Activated CD8-positive, alpha-beta memory T cell treated with anti-CD3 and anti-CD28 coated beads for 24 hours (primary cell): ENCODE data around the gene TMEM271.
"Not testable (repeated sequence)": the region's sequence is repeated elsewhere in the genome, so short reads cannot be mapped to it uniquely, and the experiment has no call there.

Experiments
- DNase-seq: peaks from one replicate; pipeline ENCODE4 v3.0.0-alpha.2; 2020

The TMEM271 gene

DNA sequence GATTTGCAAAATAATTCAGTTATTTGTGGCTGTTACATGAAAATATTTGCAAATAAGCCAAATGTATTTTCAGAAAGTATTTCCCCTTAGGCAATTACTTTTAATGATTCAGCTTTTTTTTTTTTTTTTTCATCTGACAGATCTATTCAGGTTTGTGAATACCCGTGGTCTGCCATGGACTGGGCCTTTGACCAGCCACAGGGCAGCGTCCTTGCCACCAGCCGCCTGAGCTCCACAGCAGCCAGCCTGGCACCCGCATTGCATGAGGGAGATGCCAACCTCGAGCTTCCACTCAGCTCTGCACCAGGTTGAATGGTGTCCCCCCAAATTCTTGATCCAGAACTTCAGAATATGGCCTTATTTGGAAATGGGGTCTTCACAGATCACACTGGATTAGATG lies 14.7 kb downstream of the TMEM271 start:
- no peak for DNase-seq

DNA sequence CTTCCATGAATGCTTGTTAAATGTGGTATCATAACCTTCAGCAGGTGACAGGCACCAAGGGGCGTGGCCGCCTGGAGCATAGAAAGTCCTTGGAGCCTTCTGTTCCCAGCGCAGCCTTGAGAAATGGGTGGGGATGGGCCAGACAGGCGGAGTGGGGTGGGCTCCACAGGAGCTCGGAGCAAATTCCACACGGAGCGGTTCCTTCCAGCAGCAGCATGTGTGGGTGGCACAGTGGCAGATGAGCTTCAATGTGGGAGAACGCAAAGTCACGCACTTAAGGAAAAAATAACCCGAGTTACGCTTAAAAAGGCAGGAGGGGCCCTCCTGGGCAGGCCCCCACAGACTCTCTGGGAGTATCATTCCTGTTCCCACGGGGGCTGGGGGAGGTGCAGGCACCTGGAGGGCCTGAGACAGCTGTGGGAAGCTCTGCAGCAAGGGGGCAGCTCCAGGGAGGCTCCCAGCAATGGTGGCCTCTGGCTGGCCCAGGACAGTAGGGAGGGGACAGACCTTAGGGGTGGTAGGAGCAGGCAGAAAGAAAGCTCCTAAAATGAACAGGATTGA lies 15.3 kb downstream of the TMEM271 start:
- no peak for DNase-seq

- DNase-seq, result no peak
Observed at GRCh38 chr4:560061-560460, 16.0 kb downstream of the TMEM271 start.

DNA sequence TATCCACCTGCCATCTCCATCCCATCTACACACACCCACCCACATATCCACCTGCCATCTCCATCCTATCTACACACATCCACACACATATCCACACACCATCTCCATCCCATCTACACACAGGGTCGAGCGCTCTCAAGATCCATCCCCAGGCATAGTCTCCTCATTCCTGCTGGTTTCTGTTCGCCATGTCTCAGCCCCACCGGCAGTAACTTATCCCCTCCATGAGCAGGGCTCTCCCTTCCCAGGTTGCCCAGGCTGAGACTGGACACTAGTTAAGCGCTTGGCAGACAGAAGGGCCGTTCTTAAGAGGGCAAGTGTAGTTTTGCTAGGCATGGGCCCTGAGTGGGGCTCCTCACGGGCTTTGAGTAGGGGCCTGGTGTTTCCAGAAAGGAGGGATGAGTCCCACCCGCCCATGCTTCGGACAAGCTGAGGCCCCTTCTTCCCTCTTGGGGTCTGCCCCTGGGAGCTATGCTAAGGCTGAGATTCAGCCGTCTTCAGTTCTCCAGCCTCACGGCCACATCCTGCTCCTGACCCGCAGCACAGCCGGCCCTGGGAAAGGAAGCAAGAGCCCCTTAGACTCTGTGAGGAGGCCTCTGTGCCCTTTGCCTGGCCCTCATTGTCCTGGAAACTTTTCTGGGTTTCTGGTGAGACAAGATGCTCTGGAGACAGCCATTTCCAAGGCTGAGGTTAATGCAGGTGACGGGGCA lies 20.4 kb downstream of the TMEM271 start:
- DNase-seq, result no peak

DNA sequence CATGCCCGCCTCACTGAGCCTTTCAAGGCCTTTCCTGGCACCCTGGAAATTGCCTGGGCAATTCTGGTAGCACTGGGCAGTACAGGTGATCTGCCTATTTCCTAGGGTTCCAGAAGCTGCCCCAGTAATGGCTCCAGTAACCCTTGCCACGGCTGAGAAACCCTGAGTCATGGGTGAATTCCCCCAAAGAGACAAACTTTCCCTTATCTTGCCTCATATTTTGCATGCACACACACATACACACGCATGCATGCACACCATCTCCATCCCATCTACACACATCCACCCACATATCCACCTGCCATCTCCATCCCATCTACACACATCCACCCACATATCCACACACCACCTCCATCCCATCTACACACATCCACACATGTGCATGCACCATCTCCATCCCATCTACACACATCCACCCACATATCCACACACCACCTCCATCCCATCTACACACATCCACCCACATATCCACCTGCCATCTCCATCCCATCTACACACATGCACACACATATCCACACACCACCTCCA lies 21.2 kb downstream of the TMEM271 start:
- not testable (repeated sequence) for DNase-seq

DNA sequence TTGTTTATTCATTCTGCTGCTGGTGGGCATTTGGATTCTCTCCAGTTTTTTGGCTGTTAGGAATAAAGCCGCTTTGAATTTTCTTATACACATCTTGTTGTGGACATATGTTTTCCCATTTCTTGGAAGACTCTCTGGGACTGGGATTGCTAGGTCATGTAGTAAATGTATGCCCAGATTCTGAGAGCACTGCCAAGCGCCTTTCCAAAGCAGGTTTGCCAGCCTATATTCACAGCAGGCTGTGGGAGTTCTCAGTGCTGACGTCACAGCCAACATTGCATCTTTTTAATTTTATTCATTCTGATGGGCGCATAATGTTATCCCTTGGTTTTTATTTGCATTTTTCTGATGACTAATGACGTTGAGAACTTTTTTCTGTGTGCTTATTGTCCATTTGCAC lies 24.1 kb downstream of the TMEM271 start:
- DNase-seq, result no peak

DNA sequence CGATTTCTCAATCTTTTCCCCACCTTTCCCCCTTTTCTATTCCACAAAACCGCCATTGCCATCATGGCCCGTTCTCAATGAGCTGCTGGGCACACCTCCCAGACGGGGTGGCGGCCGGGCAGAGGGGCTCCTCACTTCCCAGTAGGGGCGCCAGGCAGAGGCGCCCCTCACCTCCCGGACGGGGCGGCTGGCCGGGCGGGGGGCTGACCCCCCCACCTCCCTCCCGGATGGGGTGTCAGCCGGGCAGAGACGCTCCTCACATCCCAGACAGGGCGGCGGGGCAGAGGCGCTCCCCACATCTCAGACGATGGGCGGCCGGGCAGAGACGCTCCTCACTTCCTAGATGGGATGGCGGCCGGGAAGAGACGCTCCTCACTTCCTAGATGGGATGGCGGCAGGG lies 25.8 kb downstream of the TMEM271 start:
- not testable (repeated sequence) for DNase-seq

- no peak for DNase-seq
Observed at GRCh38 chr4:548976-549375, 27.1 kb downstream of the TMEM271 start.

GRCh38 chr4:545612-546011 lies 30.5 kb downstream of the TMEM271 start:
- DNase-seq, result peak; percentile 24

DNA sequence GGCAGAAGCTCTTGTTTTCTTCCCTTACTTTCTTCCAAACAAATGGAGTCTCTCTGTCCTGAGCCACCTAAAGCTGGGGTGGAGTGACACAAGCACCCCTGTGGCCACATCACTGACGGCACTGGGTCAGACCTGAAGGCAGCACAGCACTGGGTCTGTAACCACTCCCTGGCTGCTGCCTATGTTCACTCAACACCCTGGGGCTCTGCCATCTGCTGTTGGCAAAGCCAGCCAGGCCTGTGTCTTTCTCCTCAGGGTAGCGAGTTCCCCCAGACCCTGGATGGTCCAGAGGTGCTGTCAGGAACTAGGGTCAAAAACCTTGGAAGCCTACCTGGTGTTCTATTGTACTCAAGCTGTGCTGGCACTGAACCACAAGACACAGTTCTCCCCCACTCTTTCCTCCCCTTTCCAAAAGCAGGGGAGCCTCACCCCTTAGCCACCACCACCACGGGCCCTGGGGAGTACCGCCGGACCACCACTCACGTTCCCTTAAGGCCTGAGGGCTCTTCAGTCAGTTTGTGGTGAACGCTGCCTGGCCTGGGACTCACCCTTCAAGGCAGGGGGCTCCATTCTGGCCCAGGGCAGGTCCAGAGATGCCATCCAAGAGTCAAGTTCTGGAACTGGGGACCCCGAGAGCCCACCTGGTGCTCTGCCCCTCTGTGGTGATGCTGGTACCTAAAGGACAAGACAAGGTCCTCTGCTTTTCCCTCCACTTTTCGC lies 31.5 kb downstream of the TMEM271 start:
- peak; percentile 30 for DNase-seq

GRCh38 chr4:541271-541670 lies 34.8 kb downstream of the TMEM271 start:
- no peak for DNase-seq

DNA sequence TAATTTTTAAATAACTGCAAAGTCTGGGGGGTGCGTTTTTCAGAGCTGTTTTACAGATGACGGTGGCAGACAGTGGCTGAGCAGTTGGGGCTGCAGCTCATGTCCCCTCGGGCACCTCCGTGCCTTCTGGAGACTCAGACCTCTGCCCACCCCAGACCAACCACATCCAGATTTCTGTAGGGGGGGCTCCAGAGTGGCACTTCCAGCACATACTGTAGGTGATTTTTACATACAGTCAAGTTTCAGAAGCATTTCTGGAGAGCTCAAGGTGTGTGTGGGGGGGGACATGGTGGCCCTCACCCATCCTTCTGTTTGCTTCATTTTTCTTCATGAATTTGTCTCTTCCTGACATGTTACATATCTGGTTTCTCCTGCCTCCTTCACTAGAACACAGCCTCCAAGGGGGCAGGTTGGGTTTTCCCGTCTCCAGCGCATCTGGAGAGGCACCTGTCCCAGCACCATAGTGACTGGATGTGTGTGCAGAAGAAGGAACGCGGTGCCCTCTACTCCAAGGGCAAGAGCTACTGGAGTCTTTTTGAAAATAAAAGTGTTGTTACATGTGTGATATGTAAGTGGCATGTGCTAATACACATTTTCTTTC lies 37.5 kb downstream of the TMEM271 start:
- DNase-seq, result peak; percentile 21

GRCh38 chr4:537436-538264 lies 38.4 kb downstream of the TMEM271 start:
- peak; percentile 48 for DNase-seq

- peak; percentile 33 for DNase-seq
Observed at GRCh38 chr4:536351-536972, 39.6 kb downstream of the TMEM271 start.

DNA sequence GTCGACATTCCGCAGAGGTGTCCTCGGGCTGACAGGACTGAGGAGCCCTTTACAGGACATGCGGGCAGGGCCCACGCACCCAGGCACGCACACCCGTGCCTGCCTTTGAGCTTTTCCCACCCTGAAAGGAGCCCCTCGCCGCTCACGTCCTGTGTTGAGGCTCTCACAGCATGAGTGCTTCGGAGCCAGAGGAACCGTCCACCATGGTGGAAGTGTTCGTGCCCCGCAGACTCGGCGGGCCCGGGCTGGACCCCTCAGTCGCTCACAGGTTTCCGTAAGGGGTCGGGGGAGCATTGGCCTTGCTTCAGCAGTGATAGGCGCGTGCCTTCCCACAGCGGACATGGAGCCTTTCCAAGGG lies 40.2 kb downstream of the TMEM271 start:
- DNase-seq, result no peak

DNA sequence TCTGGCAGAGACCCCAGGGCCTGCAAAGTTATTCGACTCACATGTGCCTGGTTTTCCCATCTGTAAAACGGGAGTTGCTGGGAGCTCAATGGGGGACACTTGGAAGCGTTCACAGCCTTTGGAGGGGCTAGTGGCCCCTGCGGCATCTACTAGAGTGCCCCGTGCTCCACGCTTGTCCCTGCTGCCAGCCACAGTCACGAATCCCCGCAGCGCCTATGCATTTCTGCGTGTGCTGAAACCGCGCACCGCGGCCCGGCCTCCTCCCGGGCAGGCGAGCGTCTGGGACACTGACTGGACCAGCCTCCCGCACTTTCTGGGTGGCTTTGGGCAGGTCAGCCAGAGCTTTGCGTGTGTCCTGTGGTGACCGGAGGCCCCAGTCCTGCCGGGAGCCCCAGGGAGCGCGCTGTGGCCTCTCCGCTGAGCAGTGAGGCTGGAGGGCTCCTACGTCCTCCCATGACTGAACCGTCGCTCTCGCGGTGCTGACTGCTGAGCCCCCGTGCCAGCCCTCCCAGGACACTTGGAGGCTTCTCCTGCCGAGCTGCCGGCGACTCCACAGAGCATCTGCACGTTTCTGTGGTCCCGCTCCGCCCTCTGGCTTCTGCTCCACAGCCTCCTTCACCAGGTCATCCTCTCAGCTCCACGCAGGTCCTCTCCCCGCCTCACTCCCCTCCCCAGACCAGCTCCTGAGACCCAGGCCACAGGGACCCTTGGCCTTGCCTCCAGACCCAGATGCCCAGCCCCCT lies 40.7 kb downstream of the TMEM271 start:
- no peak for DNase-seq

- DNase-seq, result no peak
Observed at GRCh38 chr4:534576-535151, 41.4 kb downstream of the TMEM271 start.

- DNase-seq, result peak; percentile 33
Observed at GRCh38 chr4:534101-534575, 42.0 kb downstream of the TMEM271 start.

DNA sequence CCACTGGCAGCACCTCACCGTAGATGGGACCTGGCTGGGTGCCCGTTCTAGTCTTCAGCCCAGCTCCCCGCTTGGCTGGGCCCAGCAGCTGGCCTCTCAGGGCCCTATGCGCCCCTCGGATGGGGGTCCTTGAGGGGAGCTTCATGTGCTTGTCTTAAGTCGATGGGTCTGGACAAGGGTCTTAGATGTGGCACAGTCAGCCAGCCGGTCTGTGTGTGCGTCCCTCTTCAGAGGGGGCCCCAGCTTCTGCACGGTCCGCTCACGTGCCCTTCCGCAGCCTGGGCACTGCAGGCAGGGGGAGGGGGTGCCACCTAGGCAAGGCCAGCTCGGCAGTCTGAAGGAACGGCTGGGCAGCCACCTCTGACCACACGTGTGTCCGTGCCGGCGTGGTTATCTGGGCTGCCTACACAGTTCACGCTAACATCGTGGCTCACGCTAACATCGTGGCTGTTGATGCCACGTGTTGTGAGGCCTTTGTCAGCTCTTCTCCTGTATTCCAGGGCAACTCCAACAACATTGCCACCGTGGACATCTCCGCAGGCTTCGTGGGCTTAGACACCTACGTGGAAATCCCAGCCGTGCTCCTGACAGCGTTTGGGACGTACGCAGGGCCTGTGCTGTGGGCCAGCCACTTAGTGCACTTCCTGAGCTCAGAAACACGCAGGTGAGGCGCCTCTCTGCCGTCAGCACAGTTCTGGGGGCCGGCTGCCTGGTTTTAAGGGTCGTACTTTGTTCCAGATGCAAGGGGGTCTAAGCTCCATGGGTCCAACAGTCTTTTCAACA lies 42.6 kb downstream of the TMEM271 start:
- peak; percentile 41 for DNase-seq
